ENCODE measurements around the gene SMG6.
"Not testable (repeated sequence)": the region's sequence is repeated elsewhere in the genome, so short reads cannot be mapped to it uniquely, and the experiment has no call there.

SMG6 gene

GRCh38 chr17:2204393-2204792, 99.2 kb downstream of the SMG6 start:
- no peak for ATAC-seq
- no peak for TF ChIP-seq ISL1 (CRISPR knock-in tag; IDR thresholded peaks at IDR 0.05)

- no peak for ATAC-seq
- TF ChIP-seq ZFP3 (CRISPR knock-in tag; IDR thresholded peaks at IDR 0.05), result no peak
- TF ChIP-seq TOX (CRISPR knock-in tag; IDR thresholded peaks at IDR 0.05; ENCODE audit: borderline replicate concordance), result no peak
- no peak for TF ChIP-seq ZNF70 (CRISPR knock-in tag; IDR thresholded peaks at IDR 0.05)
- no peak for TF ChIP-seq ZNF565 (CRISPR knock-in tag; conservative IDR thresholded peaks at IDR 0.05; ENCODE audit: low read depth)
- no peak for TF ChIP-seq ZC3H10 (CRISPR knock-in tag; IDR thresholded peaks at IDR 0.05)
- TF ChIP-seq ZNF8 (CRISPR knock-in tag; IDR thresholded peaks at IDR 0.05), result no peak
- TF ChIP-seq ARNTL (CRISPR knock-in tag; IDR thresholded peaks at IDR 0.05; ENCODE audit: borderline replicate concordance, low read depth), result no peak
- no peak for TF ChIP-seq PPARA (CRISPR knock-in tag; IDR thresholded peaks at IDR 0.05; ENCODE audit: borderline replicate concordance)
- TF ChIP-seq PATZ1 (CRISPR knock-in tag; IDR thresholded peaks at IDR 0.05; ENCODE audit: borderline replicate concordance), result no peak
Observed at GRCh38 chr17:2203818-2204217, 99.8 kb downstream of the SMG6 start.

GRCh38 chr17:2202996-2203575, 100.5 kb downstream of the SMG6 start:
- no peak for ATAC-seq
- TF ChIP-seq SNAI2 (CRISPR knock-in tag; IDR thresholded peaks at IDR 0.05), result no peak
- no peak for TF ChIP-seq TCF4 (CRISPR knock-in tag; IDR thresholded peaks at IDR 0.05; ENCODE audit: borderline replicate concordance)
- no peak for TF ChIP-seq TSHZ2 (CRISPR knock-in tag; IDR thresholded peaks at IDR 0.05)
- TF ChIP-seq ZNF8 (CRISPR knock-in tag; IDR thresholded peaks at IDR 0.05), result no peak
- TF ChIP-seq RARB (CRISPR knock-in tag; IDR thresholded peaks at IDR 0.05), result no peak
- no peak for TF ChIP-seq CSRNP3 (CRISPR knock-in tag; IDR thresholded peaks at IDR 0.05)
- no peak for TF ChIP-seq ZNF70 (CRISPR knock-in tag; IDR thresholded peaks at IDR 0.05)

- no peak for ATAC-seq
- TF ChIP-seq OSR1 (CRISPR knock-in tag; IDR thresholded peaks at IDR 0.05), result no peak
- no peak for TF ChIP-seq ARNTL (CRISPR knock-in tag; IDR thresholded peaks at IDR 0.05; ENCODE audit: borderline replicate concordance, low read depth)
Observed at GRCh38 chr17:2202302-2202995, 101.1 kb downstream of the SMG6 start.

GRCh38 chr17:2199386-2199785, 104.2 kb downstream of the SMG6 start:
- not testable (repeated sequence) for ATAC-seq

- no peak for ATAC-seq
- TF ChIP-seq ZC3H10 (CRISPR knock-in tag; IDR thresholded peaks at IDR 0.05), result no peak
- TF ChIP-seq GLIS3 (CRISPR knock-in tag; IDR thresholded peaks at IDR 0.05), result no peak
- no peak for TF ChIP-seq CREB5 (CRISPR knock-in tag; IDR thresholded peaks at IDR 0.05; ENCODE audit: low read depth)
- no peak for TF ChIP-seq SNAI2 (CRISPR knock-in tag; IDR thresholded peaks at IDR 0.05)
- TF ChIP-seq POU6F1 (CRISPR knock-in tag; IDR thresholded peaks at IDR 0.05; ENCODE audit: borderline replicate concordance, low read depth), result no peak
- TF ChIP-seq ARNTL (CRISPR knock-in tag; IDR thresholded peaks at IDR 0.05; ENCODE audit: borderline replicate concordance, low read depth), result no peak
- no peak for TF ChIP-seq ISL1 (CRISPR knock-in tag; IDR thresholded peaks at IDR 0.05)
- no peak for TF ChIP-seq ZNF565 (CRISPR knock-in tag; conservative IDR thresholded peaks at IDR 0.05; ENCODE audit: low read depth)
- TF ChIP-seq OSR1 (CRISPR knock-in tag; IDR thresholded peaks at IDR 0.05), result no peak
- TF ChIP-seq PPARA (CRISPR knock-in tag; IDR thresholded peaks at IDR 0.05; ENCODE audit: borderline replicate concordance), result no peak
- no peak for TF ChIP-seq BACH2 (CRISPR knock-in tag; IDR thresholded peaks at IDR 0.05; ENCODE audit: borderline replicate concordance)
- no peak for TF ChIP-seq ESRRG (CRISPR knock-in tag; IDR thresholded peaks at IDR 0.05)
- no peak for TF ChIP-seq ZFP30 (CRISPR knock-in tag; IDR thresholded peaks at IDR 0.05)
- no peak for TF ChIP-seq TOX (CRISPR knock-in tag; IDR thresholded peaks at IDR 0.05; ENCODE audit: borderline replicate concordance)
- TF ChIP-seq ZNF8 (CRISPR knock-in tag; IDR thresholded peaks at IDR 0.05), result no peak
Observed at GRCh38 chr17:2198927-2199326, 104.7 kb downstream of the SMG6 start.
